ENCODE results near the gene FAM83E.

Gene FAM83E

GRCh38 chr19:48603850-48604249 is 11.0 kb downstream of the FAM83E start:
- Histone ChIP-seq H3K36me3 (replicated peaks) (no peaks in the 10 kb centered on the region), H3K27ac (no peak overlapping the region), H3K27me3 (replicated peaks) (no peaks in the 10 kb centered on the region), H3K4me3 (ENCODE audit: low read depth, low read length) (no peak overlapping the region)
- no peak for TF ChIP-seq CTCF (IDR thresholded peaks at IDR 0.05; ENCODE audit: low read depth, low read length, missing control alignments)
- no peak for DNase-seq
- in situ Hi-C loops (cut with HindIII; ENCODE audit: low pct_ligation_motif_present, low sequenced_read_pairs): no loop called here

GRCh38 chr19:48603449-48603848 is 11.4 kb downstream of the FAM83E start:
- in situ Hi-C loops (cut with HindIII; ENCODE audit: low pct_ligation_motif_present, low sequenced_read_pairs): no loop called here
- no peaks in the 10 kb centered on the region for H3K27me3 ChIP-seq (replicated peaks)
- no peak for DNase-seq
- no peak for TF ChIP-seq CTCF (IDR thresholded peaks at IDR 0.05; ENCODE audit: low read depth, low read length, missing control alignments)
- H3K36me3 ChIP-seq (replicated peaks): no peaks in the 10 kb centered on the region
- H3K4me3 ChIP-seq (ENCODE audit: low read depth, low read length): no peak overlapping the region
- no peak overlapping the region for H3K27ac ChIP-seq

- in situ Hi-C loops (cut with HindIII; ENCODE audit: low pct_ligation_motif_present, low sequenced_read_pairs): no loop called here
- H3K36me3 ChIP-seq (replicated peaks): no peaks in the 10 kb centered on the region
- H3K27ac ChIP-seq: no peak overlapping the region
- no peak for DNase-seq
- H3K27me3 ChIP-seq (replicated peaks): no peaks in the 10 kb centered on the region
- H3K4me3 ChIP-seq (ENCODE audit: low read depth, low read length): no peak overlapping the region
- no peak for TF ChIP-seq CTCF (IDR thresholded peaks at IDR 0.05; ENCODE audit: low read depth, low read length, missing control alignments)
Observed at GRCh38 chr19:48603001-48603400, 11.9 kb downstream of the FAM83E start.

GRCh38 chr19:48600679-48601417 is 14.0 kb downstream of the FAM83E start:
- Histone ChIP-seq H3K27me3 (replicated peaks) (no peaks in the 10 kb centered on the region), H3K27ac (no peak overlapping the region), H3K36me3 (replicated peaks) (no peaks in the 10 kb centered on the region), H3K4me3 (ENCODE audit: low read depth, low read length) (no peak overlapping the region)
- DNase-seq: no peak
- no peak for TF ChIP-seq CTCF (IDR thresholded peaks at IDR 0.05; ENCODE audit: low read depth, low read length, missing control alignments)
- in situ Hi-C loops (cut with HindIII; ENCODE audit: low pct_ligation_motif_present, low sequenced_read_pairs): no loop called here

- in situ Hi-C loops (cut with HindIII; ENCODE audit: low pct_ligation_motif_present, low sequenced_read_pairs): no loop called here
- H3K4me3 ChIP-seq (ENCODE audit: low read depth, low read length): no peak overlapping the region
- TF ChIP-seq CTCF (IDR thresholded peaks at IDR 0.05; ENCODE audit: low read depth, low read length, missing control alignments): no peak
- no peak overlapping the region for H3K27ac ChIP-seq
- DNase-seq: no peak
- H3K27me3 ChIP-seq (replicated peaks): no peaks in the 10 kb centered on the region
- H3K36me3 ChIP-seq (replicated peaks): no peaks in the 10 kb centered on the region
Observed at GRCh38 chr19:48598996-48599700, 15.7 kb downstream of the FAM83E start.

All from brain microvascular endothelial cell (primary cell).